GM13976 (cell line): ENCODE measurements around the gene ZDHHC11.
"Not testable (repeated sequence)": the region's sequence is repeated elsewhere in the genome, so short reads cannot be mapped to it uniquely, and the experiment has no call there.

Experiments
- DNase-seq: peaks from one replicate; pipeline ENCODE4 v3.0.0; 2012; ENCODE audit warnings: low spot score
- in situ Hi-C: fragments of 300-500 bp; cut with MboI; formaldehyde crosslinking; loops from one replicate; pipeline ENCODE4 v1.12.0; 2022; ENCODE audit warnings: low sequenced_read_pairs, mixed read lengths, inconsistent platforms; ENCODE audit not compliant: unreplicated experiment
- TF ChIP-seq, protein P1 (sequence below): IDR thresholded peaks from 2 replicates; pipeline ENCODE4 v1.5.1; 2012; ENCODE audit warnings: borderline replicate concordance, mild to moderate bottlenecking; ENCODE audit not compliant: insufficient read depth; ENCODE audit errors: extremely low read depth, missing control alignments, control extremely low read depth

The ZDHHC11 gene

DNA sequence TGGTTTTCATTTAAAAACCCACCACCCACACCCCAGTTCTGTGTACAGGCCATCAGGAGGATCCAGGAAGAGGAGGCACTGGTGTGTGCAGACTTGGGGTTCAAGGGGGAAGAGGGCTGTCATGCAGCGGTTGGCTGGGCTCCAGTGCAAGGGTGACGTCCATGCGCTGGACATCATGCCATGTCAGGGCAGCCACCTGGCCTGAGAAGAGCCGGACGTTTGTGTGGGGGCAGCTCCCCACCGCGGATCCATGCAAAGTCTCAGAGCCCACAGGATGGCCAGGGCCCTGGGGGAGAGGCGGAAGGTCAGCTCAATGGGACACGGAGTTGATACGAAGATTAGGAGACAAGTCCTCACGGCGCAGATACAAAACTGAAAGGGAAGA is 30.8 kb upstream of the ZDHHC11 start:
- TF ChIP-seq, protein P1, sequence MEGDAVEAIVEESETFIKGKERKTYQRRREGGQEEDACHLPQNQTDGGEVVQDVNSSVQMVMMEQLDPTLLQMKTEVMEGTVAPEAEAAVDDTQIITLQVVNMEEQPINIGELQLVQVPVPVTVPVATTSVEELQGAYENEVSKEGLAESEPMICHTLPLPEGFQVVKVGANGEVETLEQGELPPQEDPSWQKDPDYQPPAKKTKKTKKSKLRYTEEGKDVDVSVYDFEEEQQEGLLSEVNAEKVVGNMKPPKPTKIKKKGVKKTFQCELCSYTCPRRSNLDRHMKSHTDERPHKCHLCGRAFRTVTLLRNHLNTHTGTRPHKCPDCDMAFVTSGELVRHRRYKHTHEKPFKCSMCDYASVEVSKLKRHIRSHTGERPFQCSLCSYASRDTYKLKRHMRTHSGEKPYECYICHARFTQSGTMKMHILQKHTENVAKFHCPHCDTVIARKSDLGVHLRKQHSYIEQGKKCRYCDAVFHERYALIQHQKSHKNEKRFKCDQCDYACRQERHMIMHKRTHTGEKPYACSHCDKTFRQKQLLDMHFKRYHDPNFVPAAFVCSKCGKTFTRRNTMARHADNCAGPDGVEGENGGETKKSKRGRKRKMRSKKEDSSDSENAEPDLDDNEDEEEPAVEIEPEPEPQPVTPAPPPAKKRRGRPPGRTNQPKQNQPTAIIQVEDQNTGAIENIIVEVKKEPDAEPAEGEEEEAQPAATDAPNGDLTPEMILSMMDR, result no peak
- in situ Hi-C loops, result no loop called here
- DNase-seq, result no peak

GRCh38 chr5:880816-881550 is 30.2 kb upstream of the ZDHHC11 start:
- in situ Hi-C loops, result no loop called here
- TF ChIP-seq, protein P1, result no peak
- DNase-seq, result no peak

DNA sequence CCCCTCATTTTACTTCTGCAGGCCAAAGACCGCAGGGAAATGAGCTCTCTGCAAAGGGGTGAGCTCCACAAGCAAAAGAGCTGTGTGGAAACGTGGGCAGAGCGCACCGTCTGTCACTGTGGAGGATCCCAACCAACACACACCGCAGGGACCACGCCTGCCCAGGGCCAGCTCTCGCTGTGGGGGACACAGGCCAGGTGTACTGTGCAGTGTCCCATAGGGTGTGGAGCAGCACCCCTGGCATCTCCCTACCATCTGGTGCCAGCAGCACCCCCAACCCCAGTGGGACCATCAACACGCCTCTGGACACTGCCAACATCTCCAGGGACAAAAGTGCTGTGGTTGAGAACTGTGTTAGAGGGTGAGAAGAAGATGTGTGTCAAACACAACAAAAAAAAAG is 27.9 kb upstream of the ZDHHC11 start:
- in situ Hi-C loops, result not testable (repeated sequence)

GRCh38 chr5:878125-878524 is 27.3 kb upstream of the ZDHHC11 start:
- in situ Hi-C loops, result no loop called here
- TF ChIP-seq, protein P1, result no peak
- DNase-seq, result no peak

More for the DNA sequence above, 27.9 kb upstream of the ZDHHC11 start:
- DNase-seq, result not testable (repeated sequence)

- TF ChIP-seq, protein P1, result no peak
- no peak for DNase-seq
- in situ Hi-C loops, result no loop called here
Observed at GRCh38 chr5:876398-877365, 25.9 kb upstream of the ZDHHC11 start.

GRCh38 chr5:875931-876330 is 25.1 kb upstream of the ZDHHC11 start:
- in situ Hi-C loops, result no loop called here
- TF ChIP-seq, protein P1, result no peak
- DNase-seq, result no peak

- TF ChIP-seq, protein P1, result no peak
- DNase-seq, result peak; percentile 78
- in situ Hi-C loops, result no loop called here
Observed at GRCh38 chr5:873328-873727, 22.5 kb upstream of the ZDHHC11 start.
